HG02623 (cell line): ENCODE results near the gene TRAPPC5.

ENCODE experiments used
- ATAC-seq: cut with Tn5 transposase; IDR thresholded peaks from one replicate; pipeline ENCODE4 v1.9.1; 2021; ENCODE audit warnings: moderate library complexity; ENCODE audit not compliant: unreplicated experiment

The TRAPPC5 gene

GRCh38 chr19:7729831-7730285, 49.2 kb downstream of the TRAPPC5 start:
- ATAC-seq, result no peak

- no peak for ATAC-seq
Observed at GRCh38 chr19:7730286-7731217, 49.9 kb downstream of the TRAPPC5 start.

- ATAC-seq, result no peak
Observed at GRCh38 chr19:7731218-7731595, 50.6 kb downstream of the TRAPPC5 start.

GRCh38 chr19:7731615-7732014, 51.0 kb downstream of the TRAPPC5 start:
- ATAC-seq, result no peak

GRCh38 chr19:7732045-7732444, 51.4 kb downstream of the TRAPPC5 start, which contains the start of gene CLEC4G:
Gene CLEC4G, minus strand, starts transcription at chr19:7732110. Its CDS starts 8 bp downstream, at chr19:7732102.
- ATAC-seq, result no peak

GRCh38 chr19:7733376-7733775, 52.7 kb downstream of the TRAPPC5 start:
- ATAC-seq, result no peak

- no peak for ATAC-seq
Observed at GRCh38 chr19:7734220-7735203, 53.9 kb downstream of the TRAPPC5 start.

GRCh38 chr19:7736148-7736547, 55.5 kb downstream of the TRAPPC5 start:
- no peak for ATAC-seq

- ATAC-seq, result no peak
Observed at GRCh38 chr19:7737215-7737614, 56.6 kb downstream of the TRAPPC5 start.
